Neural progenitor cell (in vitro differentiated cells): ENCODE measurements around the gene NOXA1.

Source experiments
- EZH2 ChIP-seq: fragments of 200-600 bp; sonication (generic); IDR thresholded peaks from 2 replicates; pipeline ENCODE4 v1.6.1; 2017; ENCODE audit warnings: antibody characterized with exemption, mild to moderate bottlenecking, moderate library complexity
- EZH2phosphoT487 ChIP-seq: fragments of 200-600 bp; sonication (generic); IDR thresholded peaks from 2 replicates; pipeline ENCODE4 v1.6.1; 2017; ENCODE audit warnings: antibody characterized with exemption
- TF ChIP-seq, protein P1 (sequence below): fragments of 200-600 bp; sonication (generic); IDR thresholded peaks from 2 replicates; pipeline ENCODE4 v1.5.1; 2017; ENCODE audit warnings: antibody characterized with exemption, mild to moderate bottlenecking

DNA sequence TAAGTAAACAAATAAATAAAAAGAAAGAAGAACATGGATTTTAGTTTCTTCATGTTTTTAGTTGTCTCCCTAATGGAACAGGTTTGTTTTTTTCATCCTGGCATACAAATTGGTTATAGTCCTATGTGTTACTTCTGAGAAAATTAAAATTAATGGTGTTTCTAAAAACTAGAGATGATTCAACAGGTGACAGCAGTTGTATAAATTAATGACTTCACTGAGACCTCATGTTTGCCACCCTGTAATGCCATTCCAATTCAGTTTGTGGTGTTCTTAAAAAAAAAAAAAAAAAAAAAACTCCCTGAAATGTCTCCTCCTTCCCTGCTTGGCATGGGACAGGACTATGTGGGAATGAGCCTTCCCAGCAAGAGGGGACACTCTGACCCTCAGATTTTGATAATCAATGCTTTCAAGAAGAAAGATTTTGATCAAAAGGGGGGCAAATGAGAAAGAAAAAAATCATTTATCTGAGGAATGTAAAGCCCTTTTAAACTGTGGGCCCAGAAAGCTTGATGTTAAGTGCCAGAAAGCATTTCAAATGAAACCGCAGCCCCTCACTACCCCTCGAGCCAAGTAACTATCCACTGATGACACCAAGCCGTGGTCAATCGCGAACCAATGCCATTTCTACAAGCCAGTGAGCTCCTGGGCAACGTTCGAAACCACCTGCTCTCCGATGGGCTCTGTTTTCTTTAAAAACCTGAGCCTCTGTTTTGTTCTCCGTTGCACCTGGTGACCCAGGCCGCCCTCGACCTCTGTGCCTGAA lies 1.2 kb upstream of the NOXA1 start:
- no peak for TF ChIP-seq EZH2
- no peak for TF ChIP-seq EZH2phosphoT487
- TF ChIP-seq, protein P1, sequence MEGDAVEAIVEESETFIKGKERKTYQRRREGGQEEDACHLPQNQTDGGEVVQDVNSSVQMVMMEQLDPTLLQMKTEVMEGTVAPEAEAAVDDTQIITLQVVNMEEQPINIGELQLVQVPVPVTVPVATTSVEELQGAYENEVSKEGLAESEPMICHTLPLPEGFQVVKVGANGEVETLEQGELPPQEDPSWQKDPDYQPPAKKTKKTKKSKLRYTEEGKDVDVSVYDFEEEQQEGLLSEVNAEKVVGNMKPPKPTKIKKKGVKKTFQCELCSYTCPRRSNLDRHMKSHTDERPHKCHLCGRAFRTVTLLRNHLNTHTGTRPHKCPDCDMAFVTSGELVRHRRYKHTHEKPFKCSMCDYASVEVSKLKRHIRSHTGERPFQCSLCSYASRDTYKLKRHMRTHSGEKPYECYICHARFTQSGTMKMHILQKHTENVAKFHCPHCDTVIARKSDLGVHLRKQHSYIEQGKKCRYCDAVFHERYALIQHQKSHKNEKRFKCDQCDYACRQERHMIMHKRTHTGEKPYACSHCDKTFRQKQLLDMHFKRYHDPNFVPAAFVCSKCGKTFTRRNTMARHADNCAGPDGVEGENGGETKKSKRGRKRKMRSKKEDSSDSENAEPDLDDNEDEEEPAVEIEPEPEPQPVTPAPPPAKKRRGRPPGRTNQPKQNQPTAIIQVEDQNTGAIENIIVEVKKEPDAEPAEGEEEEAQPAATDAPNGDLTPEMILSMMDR, result no peak
